DND-41 (cell line): ENCODE data around the gene SMG6.

Source experiments
- ATAC-seq: fragments of 200-7000 bp; cut with Tn5 transposase; 3 replicates; pipeline ENCODE4 v1.9.1; 2021; ENCODE audit warnings: low read depth; ENCODE audit not compliant: insufficient read depth
- DNase-seq: peaks from one replicate; pipeline ENCODE4 v3.0.0-alpha.2; 2020
- H2AFZ ChIP-seq: 2 replicates; pipeline ENCODE4 v1.6.0; 2012; ENCODE audit warnings: low read depth, low read length
- H3K27ac ChIP-seq: 2 replicates; pipeline ENCODE4 v1.5.1; 2012; ENCODE audit warnings: low read length, inconsistent platforms
- H3K27me3 ChIP-seq: fragments of 200-600 bp; sonication (generic); 2 replicates; pipeline ENCODE4 v1.6.0; 2012; ENCODE audit warnings: low read length, mild to moderate bottlenecking, inconsistent platforms; ENCODE audit not compliant: insufficient read depth, poor library complexity
- H3K36me3 ChIP-seq: 2 replicates; pipeline ENCODE4 v1.5.1; 2012; ENCODE audit warnings: low read length, inconsistent platforms; ENCODE audit not compliant: insufficient read depth
- H3K4me1 ChIP-seq: 2 replicates; pipeline ENCODE4 v1.5.1; 2012; ENCODE audit warnings: mild to moderate bottlenecking, low read length; ENCODE audit not compliant: insufficient read depth
- H3K4me2 ChIP-seq: 2 replicates; pipeline ENCODE4 v1.6.0; 2012; ENCODE audit warnings: mild to moderate bottlenecking, moderate library complexity, low read length, inconsistent platforms; ENCODE audit not compliant: insufficient read depth
- H3K4me3 ChIP-seq, 2 experiments: fragments of 200-600 bp in 1 of 2; shearing (Covaris generic) in 1 of 2; 2 replicates each; pipeline ENCODE4 v1.5.1; 2012 to 2016; ENCODE audit warnings: inconsistent platforms in 2 of 2, low read length in 2 of 2, mild to moderate bottlenecking in 2 of 2, low read depth in 1 of 2, moderate library complexity in 1 of 2
- H3K79me2 ChIP-seq: 2 replicates; pipeline ENCODE4 v1.6.0; 2012; ENCODE audit warnings: low read length, inconsistent platforms; ENCODE audit not compliant: insufficient read depth
- H3K9ac ChIP-seq: 2 replicates; pipeline ENCODE4 v1.6.0; 2012; ENCODE audit warnings: low read depth, mild to moderate bottlenecking, inconsistent platforms, low read length, moderate library complexity
- H3K9me3 ChIP-seq: 2 replicates; pipeline ENCODE4 v1.5.1; 2012; ENCODE audit warnings: low read length, moderate library complexity, mild to moderate bottlenecking, inconsistent platforms; ENCODE audit not compliant: insufficient read depth, severe bottlenecking
- H4K20me1 ChIP-seq: 2 replicates; pipeline ENCODE4 v1.6.0; 2012; ENCODE audit warnings: low read length; ENCODE audit not compliant: insufficient read depth
- EZH2 ChIP-seq: IDR thresholded peaks from 3 replicates; pipeline ENCODE4 v1.6.1; 2012; ENCODE audit warnings: borderline replicate concordance, low read depth, mild to moderate bottlenecking, moderate library complexity, low read length, inconsistent platforms; ENCODE audit not compliant: severe bottlenecking
- TF ChIP-seq, protein P1 (sequence below): IDR thresholded peaks from 2 replicates; pipeline ENCODE4 v1.5.1; 2012; ENCODE audit warnings: borderline replicate concordance, low read length, moderate library complexity, mild to moderate bottlenecking; ENCODE audit not compliant: poor library complexity, severe bottlenecking; ENCODE audit errors: extremely low read depth

SMG6 gene

DNA sequence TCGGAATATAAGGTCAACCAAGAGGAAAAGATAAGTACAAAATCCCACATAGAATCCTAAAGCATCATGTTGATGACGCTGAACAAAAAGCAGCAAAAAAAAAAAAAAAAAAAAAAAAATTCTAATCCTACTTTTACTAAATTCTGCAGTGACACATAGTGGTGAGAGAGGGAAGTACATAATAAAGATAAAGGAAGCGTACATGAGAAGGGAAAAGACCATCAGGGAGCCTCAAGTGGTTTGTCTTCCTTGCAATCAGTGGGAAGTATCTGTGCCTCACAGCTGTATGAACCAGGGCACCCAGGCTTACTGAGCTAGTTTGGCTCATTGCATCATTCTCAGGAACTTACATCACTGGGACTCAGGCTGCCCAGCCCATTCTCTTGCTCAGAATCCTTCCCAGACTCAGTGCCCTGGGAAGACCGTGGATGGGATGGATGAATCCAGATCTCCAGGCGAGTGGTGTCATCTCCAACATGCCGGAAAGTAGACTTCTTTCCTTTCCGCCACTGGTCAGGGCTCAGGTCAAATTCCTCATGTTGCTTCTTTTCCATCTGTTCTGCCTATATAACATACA lies 21.2 kb downstream of the SMG6 start:
- Histone ChIP-seq H3K27me3 (no peaks in the 10 kb centered on the region), H3K9me3 (no peaks in the 10 kb centered on the region), H3K36me3 (peaks cover 79% of the 10 kb centered on the region), H3K79me2 (peaks cover 4% of the 10 kb centered on the region), H3K4me1 (no peaks in the 10 kb centered on the region), H4K20me1 (peaks cover 4% of the 10 kb centered on the region; the same call in 1 of the 2 replicates), H3K27ac (no peak overlapping the region; the same call in 1 of the 2 replicates), H2AFZ (no peak overlapping the region), H3K4me2 (no peak overlapping the region), H3K4me3 (no peak overlapping the region), H3K9ac (no peak overlapping the region)
- peak; percentile 32 for DNase-seq
- TF ChIP-seq EZH2: no peak
- TF ChIP-seq, protein P1, sequence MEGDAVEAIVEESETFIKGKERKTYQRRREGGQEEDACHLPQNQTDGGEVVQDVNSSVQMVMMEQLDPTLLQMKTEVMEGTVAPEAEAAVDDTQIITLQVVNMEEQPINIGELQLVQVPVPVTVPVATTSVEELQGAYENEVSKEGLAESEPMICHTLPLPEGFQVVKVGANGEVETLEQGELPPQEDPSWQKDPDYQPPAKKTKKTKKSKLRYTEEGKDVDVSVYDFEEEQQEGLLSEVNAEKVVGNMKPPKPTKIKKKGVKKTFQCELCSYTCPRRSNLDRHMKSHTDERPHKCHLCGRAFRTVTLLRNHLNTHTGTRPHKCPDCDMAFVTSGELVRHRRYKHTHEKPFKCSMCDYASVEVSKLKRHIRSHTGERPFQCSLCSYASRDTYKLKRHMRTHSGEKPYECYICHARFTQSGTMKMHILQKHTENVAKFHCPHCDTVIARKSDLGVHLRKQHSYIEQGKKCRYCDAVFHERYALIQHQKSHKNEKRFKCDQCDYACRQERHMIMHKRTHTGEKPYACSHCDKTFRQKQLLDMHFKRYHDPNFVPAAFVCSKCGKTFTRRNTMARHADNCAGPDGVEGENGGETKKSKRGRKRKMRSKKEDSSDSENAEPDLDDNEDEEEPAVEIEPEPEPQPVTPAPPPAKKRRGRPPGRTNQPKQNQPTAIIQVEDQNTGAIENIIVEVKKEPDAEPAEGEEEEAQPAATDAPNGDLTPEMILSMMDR: peak; percentile 85
- ATAC-seq: peak; percentile 74

DNA sequence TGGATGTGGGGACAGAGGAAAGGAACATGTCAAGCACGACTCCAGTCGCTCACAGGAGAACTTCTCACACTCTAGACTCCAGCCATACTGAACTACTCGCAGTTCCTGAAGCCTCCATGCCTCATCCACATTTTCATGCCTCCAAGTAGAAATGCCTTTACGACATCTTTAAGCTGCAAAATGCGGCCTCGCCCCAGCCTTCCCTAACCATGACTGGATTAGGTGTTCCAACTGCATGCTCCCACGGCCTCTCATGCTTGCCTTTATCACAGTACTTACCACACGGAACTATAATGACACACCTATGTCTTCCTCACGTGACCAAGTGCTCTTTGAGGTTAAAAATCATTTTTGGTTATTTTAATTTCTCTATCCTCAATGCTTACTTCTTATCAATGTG lies 23.9 kb downstream of the SMG6 start:
- Histone ChIP-seq H3K9ac (no peak overlapping the region), H3K4me2 (no peak overlapping the region), H2AFZ (no peak overlapping the region), H3K4me1 (peaks cover 9% of the 10 kb centered on the region; the same call in 1 of the 2 replicates), H3K4me3 (no peak overlapping the region), H4K20me1 (peaks cover 4% of the 10 kb centered on the region; the same call in 1 of the 2 replicates), H3K79me2 (0 out of 2 replicates have a peak, but pooled peaks cover 2% of the 10 kb centered on the region), H3K9me3 (no peaks in the 10 kb centered on the region), H3K27ac (no peak overlapping the region), H3K36me3 (peaks cover 75% of the 10 kb centered on the region), H3K27me3 (no peaks in the 10 kb centered on the region)
- DNase-seq (no peak), ATAC-seq (no peak)
- TF ChIP-seq, protein P1: no peak
- no peak for TF ChIP-seq EZH2

DNA sequence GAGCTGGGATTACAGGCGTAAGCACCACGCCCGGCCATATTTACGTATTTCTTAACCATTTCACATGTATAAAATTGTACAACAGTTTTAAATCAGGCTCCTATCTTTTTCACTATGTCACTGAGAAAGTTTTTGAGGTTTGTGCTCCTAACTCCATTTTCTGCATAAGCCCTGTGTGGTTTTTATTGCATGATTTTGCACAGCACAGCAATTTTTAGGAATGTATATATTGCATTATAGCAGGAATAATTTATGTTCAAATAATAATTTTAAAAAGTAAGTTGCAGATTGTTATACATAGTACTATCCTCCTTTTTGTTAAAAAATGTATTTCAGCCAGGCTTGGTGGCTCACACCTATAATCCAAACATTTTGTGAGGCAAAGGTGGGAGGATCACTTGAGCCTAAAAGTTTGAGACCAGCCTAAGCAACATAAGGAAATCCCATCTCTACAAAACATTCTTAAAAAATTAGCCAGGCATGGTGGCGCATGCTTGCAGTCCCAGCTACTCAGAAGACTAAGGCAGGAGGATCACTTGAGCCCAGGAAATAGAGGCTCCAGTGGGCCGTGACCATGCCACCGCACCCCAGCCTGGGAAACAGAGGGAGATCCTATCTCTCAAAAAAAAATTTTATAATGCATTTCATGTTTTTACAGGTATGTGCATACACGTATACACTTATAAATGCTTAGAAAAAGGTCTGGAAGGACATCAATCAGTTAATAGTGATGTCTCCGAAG lies 26.0 kb downstream of the SMG6 start:
- Histone ChIP-seq H3K9ac (no peak overlapping the region), H3K9me3 (no peaks in the 10 kb centered on the region), H3K27me3 (no peaks in the 10 kb centered on the region), H3K27ac (no peak overlapping the region), H3K4me3 (no peak overlapping the region), H3K4me1 (peaks cover 9% of the 10 kb centered on the region; the same call in 1 of the 2 replicates), H3K4me2 (no peak overlapping the region), H2AFZ (no peak overlapping the region), H4K20me1 (no peaks in the 10 kb centered on the region), H3K36me3 (peaks cover 78% of the 10 kb centered on the region), H3K79me2 (0 out of 2 replicates have a peak, but pooled peaks cover 3% of the 10 kb centered on the region)
- TF ChIP-seq EZH2: no peak
- TF ChIP-seq, protein P1: no peak
- ATAC-seq: no peak
- no peak for DNase-seq
